Measurements from ENCODE around the gene HNRNPUL1. TPM values are rescaled to one million over a fixed set of nuclear protein-coding genes. Genes with fewer than 3 reads are reported as not detected.

The HNRNPUL1 gene
- total and polyA plus RNA-seq, 9 of the 15 experiments (the other 6 are each of a cell fraction or from before 2014, with no cell fraction given) = 7.3 to 211 (median 85.0) TPM

- TF ChIP-seq, protein P1, sequence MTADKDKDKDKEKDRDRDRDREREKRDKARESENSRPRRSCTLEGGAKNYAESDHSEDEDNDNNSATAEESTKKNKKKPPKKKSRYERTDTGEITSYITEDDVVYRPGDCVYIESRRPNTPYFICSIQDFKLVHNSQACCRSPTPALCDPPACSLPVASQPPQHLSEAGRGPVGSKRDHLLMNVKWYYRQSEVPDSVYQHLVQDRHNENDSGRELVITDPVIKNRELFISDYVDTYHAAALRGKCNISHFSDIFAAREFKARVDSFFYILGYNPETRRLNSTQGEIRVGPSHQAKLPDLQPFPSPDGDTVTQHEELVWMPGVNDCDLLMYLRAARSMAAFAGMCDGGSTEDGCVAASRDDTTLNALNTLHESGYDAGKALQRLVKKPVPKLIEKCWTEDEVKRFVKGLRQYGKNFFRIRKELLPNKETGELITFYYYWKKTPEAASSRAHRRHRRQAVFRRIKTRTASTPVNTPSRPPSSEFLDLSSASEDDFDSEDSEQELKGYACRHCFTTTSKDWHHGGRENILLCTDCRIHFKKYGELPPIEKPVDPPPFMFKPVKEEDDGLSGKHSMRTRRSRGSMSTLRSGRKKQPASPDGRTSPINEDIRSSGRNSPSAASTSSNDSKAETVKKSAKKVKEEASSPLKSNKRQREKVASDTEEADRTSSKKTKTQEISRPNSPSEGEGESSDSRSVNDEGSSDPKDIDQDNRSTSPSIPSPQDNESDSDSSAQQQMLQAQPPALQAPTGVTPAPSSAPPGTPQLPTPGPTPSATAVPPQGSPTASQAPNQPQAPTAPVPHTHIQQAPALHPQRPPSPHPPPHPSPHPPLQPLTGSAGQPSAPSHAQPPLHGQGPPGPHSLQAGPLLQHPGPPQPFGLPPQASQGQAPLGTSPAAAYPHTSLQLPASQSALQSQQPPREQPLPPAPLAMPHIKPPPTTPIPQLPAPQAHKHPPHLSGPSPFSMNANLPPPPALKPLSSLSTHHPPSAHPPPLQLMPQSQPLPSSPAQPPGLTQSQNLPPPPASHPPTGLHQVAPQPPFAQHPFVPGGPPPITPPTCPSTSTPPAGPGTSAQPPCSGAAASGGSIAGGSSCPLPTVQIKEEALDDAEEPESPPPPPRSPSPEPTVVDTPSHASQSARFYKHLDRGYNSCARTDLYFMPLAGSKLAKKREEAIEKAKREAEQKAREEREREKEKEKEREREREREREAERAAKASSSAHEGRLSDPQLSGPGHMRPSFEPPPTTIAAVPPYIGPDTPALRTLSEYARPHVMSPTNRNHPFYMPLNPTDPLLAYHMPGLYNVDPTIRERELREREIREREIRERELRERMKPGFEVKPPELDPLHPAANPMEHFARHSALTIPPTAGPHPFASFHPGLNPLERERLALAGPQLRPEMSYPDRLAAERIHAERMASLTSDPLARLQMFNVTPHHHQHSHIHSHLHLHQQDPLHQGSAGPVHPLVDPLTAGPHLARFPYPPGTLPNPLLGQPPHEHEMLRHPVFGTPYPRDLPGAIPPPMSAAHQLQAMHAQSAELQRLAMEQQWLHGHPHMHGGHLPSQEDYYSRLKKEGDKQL (CRISPR knock-in tag; IDR thresholded peaks at IDR 0.05; ENCODE audit: borderline replicate concordance) = no peak
- TF ChIP-seq NFIX (CRISPR knock-in tag; IDR thresholded peaks at IDR 0.05; ENCODE audit: low read depth) = no peak
- TF ChIP-seq KLF16 (IDR thresholded peaks at IDR 0.05) = peak; percentile 79
- no peak for TF ChIP-seq CLOCK (CRISPR knock-in tag; IDR thresholded peaks at IDR 0.05; ENCODE audit: borderline replicate concordance)
- peak; percentile 94 for TF ChIP-seq NFE2 (IDR thresholded peaks at IDR 0.05; ENCODE audit: low read depth)
- TF ChIP-seq, protein P2, sequence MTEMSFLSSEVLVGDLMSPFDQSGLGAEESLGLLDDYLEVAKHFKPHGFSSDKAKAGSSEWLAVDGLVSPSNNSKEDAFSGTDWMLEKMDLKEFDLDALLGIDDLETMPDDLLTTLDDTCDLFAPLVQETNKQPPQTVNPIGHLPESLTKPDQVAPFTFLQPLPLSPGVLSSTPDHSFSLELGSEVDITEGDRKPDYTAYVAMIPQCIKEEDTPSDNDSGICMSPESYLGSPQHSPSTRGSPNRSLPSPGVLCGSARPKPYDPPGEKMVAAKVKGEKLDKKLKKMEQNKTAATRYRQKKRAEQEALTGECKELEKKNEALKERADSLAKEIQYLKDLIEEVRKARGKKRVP (CRISPR knock-in tag; IDR thresholded peaks at IDR 0.05) = 0 out of 2 replicates have a peak, but pooled peaks have one; percentile 20
- TF ChIP-seq, protein P3, sequence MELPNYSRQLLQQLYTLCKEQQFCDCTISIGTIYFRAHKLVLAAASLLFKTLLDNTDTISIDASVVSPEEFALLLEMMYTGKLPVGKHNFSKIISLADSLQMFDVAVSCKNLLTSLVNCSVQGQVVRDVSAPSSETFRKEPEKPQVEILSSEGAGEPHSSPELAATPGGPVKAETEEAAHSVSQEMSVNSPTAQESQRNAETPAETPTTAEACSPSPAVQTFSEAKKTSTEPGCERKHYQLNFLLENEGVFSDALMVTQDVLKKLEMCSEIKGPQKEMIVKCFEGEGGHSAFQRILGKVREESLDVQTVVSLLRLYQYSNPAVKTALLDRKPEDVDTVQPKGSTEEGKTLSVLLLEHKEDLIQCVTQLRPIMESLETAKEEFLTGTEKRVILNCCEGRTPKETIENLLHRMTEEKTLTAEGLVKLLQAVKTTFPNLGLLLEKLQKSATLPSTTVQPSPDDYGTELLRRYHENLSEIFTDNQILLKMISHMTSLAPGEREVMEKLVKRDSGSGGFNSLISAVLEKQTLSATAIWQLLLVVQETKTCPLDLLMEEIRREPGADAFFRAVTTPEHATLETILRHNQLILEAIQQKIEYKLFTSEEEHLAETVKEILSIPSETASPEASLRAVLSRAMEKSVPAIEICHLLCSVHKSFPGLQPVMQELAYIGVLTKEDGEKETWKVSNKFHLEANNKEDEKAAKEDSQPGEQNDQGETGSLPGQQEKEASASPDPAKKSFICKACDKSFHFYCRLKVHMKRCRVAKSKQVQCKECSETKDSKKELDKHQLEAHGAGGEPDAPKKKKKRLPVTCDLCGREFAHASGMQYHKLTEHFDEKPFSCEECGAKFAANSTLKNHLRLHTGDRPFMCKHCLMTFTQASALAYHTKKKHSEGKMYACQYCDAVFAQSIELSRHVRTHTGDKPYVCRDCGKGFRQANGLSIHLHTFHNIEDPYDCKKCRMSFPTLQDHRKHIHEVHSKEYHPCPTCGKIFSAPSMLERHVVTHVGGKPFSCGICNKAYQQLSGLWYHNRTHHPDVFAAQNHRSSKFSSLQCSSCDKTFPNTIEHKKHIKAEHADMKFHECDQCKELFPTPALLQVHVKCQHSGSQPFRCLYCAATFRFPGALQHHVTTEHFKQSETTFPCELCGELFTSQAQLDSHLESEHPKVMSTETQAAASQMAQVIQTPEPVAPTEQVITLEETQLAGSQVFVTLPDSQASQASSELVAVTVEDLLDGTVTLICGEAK (IDR thresholded peaks at IDR 0.05) = no peak
- TF ChIP-seq, protein P3 (CRISPR knock-in tag; IDR thresholded peaks at IDR 0.05) = no peak
Measured at GRCh38 chr19:41323430-41324125, 59.4 kb downstream of the HNRNPUL1 start (continued).

Data from K562 (cell line).